Prostate gland (tissue), 2 donors: ENCODE data around the gene C14orf132.

Source experiments
- POLR2A ChIP-seq: fragments of 450-650 bp; IDR thresholded peaks from one replicate; pipeline ENCODE4 v1.6.1; 2016; ENCODE audit warnings: antibody characterized with exemption, mild to moderate bottlenecking
- TF ChIP-seq, protein P1 (sequence below), 4 experiments: fragments of 200-600 bp in 2 of 4; fragments of 450-650 bp in 2 of 4; sonication (generic) in 2 of 4; IDR thresholded peaks; 1 replicate in 3 of 4; 2 replicates in 1 of 4; pipeline ENCODE4 v1.5.1; 2016 to 2019; ENCODE audit warnings: antibody characterized with exemption in 4 of 4, mild to moderate bottlenecking in 2 of 4, moderate library complexity in 2 of 4

DNA sequence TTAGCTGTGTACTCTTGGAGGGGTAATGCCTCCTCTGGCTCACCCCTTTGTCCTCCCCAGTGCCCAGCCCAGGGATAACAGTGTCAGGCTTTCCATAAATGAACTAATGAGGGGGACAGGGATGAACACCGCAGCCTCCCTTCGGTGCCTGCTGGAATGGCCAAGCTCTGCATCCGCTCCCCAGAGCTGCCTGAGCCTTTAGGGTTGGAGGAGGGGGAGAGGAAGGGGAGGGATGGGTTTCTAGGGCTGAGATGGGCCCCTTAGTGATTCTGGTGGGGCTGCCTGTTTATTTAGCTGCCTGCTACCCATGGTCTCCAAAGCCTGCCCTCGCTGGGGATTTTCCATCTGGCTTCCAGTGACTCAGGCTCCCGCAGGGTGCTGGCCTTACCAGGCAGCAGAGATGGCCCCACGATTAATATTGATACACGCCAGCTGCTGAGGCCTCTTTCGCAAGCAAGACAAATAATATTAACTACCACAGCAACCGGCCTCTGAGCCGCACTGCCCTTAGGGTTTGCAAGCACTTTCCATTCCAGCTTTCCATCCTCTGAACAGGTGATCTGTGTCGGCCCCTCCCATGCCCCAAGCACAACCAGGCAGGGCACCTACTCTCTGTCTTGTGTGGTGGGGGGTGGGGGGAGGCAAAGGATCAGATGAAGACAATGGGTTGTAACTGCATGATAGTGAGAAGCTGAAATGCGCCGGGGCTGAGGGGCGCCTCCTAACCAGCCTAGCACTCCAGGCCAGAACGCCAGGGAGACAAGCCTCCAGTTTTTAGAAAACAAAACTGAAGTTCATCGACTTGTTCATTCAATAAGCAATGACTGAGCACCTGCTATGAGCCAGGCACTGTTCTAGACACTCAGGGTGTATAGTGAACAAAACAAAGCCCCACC is 56.7 kb downstream of the C14orf132 start:
- TF ChIP-seq, protein P1, sequence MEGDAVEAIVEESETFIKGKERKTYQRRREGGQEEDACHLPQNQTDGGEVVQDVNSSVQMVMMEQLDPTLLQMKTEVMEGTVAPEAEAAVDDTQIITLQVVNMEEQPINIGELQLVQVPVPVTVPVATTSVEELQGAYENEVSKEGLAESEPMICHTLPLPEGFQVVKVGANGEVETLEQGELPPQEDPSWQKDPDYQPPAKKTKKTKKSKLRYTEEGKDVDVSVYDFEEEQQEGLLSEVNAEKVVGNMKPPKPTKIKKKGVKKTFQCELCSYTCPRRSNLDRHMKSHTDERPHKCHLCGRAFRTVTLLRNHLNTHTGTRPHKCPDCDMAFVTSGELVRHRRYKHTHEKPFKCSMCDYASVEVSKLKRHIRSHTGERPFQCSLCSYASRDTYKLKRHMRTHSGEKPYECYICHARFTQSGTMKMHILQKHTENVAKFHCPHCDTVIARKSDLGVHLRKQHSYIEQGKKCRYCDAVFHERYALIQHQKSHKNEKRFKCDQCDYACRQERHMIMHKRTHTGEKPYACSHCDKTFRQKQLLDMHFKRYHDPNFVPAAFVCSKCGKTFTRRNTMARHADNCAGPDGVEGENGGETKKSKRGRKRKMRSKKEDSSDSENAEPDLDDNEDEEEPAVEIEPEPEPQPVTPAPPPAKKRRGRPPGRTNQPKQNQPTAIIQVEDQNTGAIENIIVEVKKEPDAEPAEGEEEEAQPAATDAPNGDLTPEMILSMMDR (IDR thresholded peaks at IDR 0.05): no peak
- TF ChIP-seq POLR2A: no peak
